WTC11 (cell line): ENCODE data around the gene PMP22.

Experiments
- CDX4 ChIP-seq: fragments of 250-450 bp; sonication (Bioruptor Pico); IDR thresholded peaks from 2 replicates; pipeline ENCODE4 v1.9.0; 2021; ENCODE audit warnings: moderate library complexity, mild to moderate bottlenecking, inconsistent platforms, borderline replicate concordance
- CTCF ChIP-seq: fragments of 200-600 bp; IDR thresholded peaks from 2 replicates; pipeline ENCODE4 v1.8.0; 2022; ENCODE audit warnings: antibody characterized with exemption
- E2F1 ChIP-seq: sonication (generic); formaldehyde crosslinking; IDR thresholded peaks from 2 replicates; pipeline ENCODE4 v1.8.0; 2022; ENCODE audit warnings: mild to moderate bottlenecking, missing genetic modification reagents
- ESRRA ChIP-seq: sonication (generic); formaldehyde crosslinking; IDR thresholded peaks from 2 replicates; pipeline ENCODE4 v1.8.1; 2022; ENCODE audit warnings: mild to moderate bottlenecking, missing genetic modification reagents, borderline replicate concordance
- GABPB1 ChIP-seq: sonication (generic); formaldehyde crosslinking; IDR thresholded peaks from 2 replicates; pipeline ENCODE4 v1.8.1; 2023; ENCODE audit warnings: mild to moderate bottlenecking, missing genetic modification reagents
- IRF1 ChIP-seq: sonication (generic); formaldehyde crosslinking; IDR thresholded peaks from 2 replicates; pipeline ENCODE4 v1.8.0; 2023; ENCODE audit warnings: missing genetic modification reagents
- MLX ChIP-seq: sonication (generic); formaldehyde crosslinking; IDR thresholded peaks from 2 replicates; pipeline ENCODE4 v1.8.1; 2023; ENCODE audit warnings: mild to moderate bottlenecking, missing genetic modification reagents, moderate library complexity
- ZNF121 ChIP-seq: sonication (generic); formaldehyde crosslinking; IDR thresholded peaks from 2 replicates; pipeline ENCODE4 v1.8.0; 2023; ENCODE audit warnings: missing genetic modification reagents

- TF ChIP-seq ESRRA (CRISPR knock-in tag) (no peak), MLX (CRISPR knock-in tag) (no peak), IRF1 (no peak), CTCF (no peak), GABPB1 (CRISPR knock-in tag) (no peak), E2F1 (no peak), ZNF121 (CRISPR knock-in tag) (no peak), CDX4 (no peak)
Observed at GRCh38 chr17:15247891-15248529, 17.1 kb downstream of the PMP22 start.
